GM12872 (cell line): ENCODE measurements around the gene DHX16.

Experiments
- TF ChIP-seq, protein P1 (sequence below): IDR thresholded peaks from 3 replicates; pipeline ENCODE4 v1.5.1; 2011; ENCODE audit warnings: low read depth, mild to moderate bottlenecking, low read length, moderate library complexity; ENCODE audit not compliant: insufficient read depth

Gene DHX16

GRCh38 chr6:30716879-30717128, 44.0 kb upstream of the DHX16 start:
- TF ChIP-seq, protein P1, sequence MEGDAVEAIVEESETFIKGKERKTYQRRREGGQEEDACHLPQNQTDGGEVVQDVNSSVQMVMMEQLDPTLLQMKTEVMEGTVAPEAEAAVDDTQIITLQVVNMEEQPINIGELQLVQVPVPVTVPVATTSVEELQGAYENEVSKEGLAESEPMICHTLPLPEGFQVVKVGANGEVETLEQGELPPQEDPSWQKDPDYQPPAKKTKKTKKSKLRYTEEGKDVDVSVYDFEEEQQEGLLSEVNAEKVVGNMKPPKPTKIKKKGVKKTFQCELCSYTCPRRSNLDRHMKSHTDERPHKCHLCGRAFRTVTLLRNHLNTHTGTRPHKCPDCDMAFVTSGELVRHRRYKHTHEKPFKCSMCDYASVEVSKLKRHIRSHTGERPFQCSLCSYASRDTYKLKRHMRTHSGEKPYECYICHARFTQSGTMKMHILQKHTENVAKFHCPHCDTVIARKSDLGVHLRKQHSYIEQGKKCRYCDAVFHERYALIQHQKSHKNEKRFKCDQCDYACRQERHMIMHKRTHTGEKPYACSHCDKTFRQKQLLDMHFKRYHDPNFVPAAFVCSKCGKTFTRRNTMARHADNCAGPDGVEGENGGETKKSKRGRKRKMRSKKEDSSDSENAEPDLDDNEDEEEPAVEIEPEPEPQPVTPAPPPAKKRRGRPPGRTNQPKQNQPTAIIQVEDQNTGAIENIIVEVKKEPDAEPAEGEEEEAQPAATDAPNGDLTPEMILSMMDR: no peak

DNA sequence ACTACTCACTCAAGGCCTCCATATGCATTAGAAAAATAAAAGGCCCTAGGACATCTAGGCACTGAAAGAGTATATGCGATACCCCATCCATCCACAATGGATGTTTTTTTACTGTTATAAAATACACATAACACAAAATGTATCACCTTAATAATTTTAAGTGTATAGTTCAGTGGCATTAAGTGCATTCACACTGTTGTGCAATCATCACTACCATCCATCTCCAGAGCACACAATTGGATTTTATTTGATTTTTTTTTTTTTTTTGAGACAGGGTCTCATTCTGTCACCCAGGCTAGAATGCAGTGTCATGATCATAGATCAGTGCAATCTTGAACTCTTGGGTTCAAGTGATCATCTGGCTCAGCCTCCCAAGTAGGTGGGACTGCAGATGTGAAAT, 41.5 kb upstream of the DHX16 start:
- TF ChIP-seq, protein P1: no peak

GRCh38 chr6:30712441-30712945, 39.7 kb upstream of the DHX16 start:
- TF ChIP-seq, protein P1: no peak

- TF ChIP-seq, protein P1: 0 out of 3 replicates have a peak, but pooled peaks have one; percentile 11
Measured at GRCh38 chr6:30711758-30712380, 39.1 kb upstream of the DHX16 start.

- TF ChIP-seq, protein P1: no peak
Measured at GRCh38 chr6:30709101-30709868, 36.5 kb upstream of the DHX16 start.

GRCh38 chr6:30707281-30707850, 34.6 kb upstream of the DHX16 start:
- TF ChIP-seq, protein P1: no peak

- TF ChIP-seq, protein P1: no peak
Measured at GRCh38 chr6:30705620-30706019, 32.8 kb upstream of the DHX16 start.
